ENCODE measurements around the gene ITPR3. TPM values are rescaled to one million over a fixed set of nuclear protein-coding genes. Genes with fewer than 3 reads are reported as not detected.

ITPR3 gene
- polyA plus RNA-seq, 5 donors, result 56.2 to 87.2 (median 77.9) TPM

- DNase-seq, result no peak
Measured at GRCh38 chr6:33684983-33685382, 63.9 kb downstream of the ITPR3 start.

GRCh38 chr6:33685411-33686224 lies 64.5 kb downstream of the ITPR3 start:
- DNase-seq, result no peak

- DNase-seq, result no peak
Measured at GRCh38 chr6:33686225-33686924, 65.3 kb downstream of the ITPR3 start.

- no peak for DNase-seq
Measured at GRCh38 chr6:33686981-33687975, 66.2 kb downstream of the ITPR3 start.

DNA sequence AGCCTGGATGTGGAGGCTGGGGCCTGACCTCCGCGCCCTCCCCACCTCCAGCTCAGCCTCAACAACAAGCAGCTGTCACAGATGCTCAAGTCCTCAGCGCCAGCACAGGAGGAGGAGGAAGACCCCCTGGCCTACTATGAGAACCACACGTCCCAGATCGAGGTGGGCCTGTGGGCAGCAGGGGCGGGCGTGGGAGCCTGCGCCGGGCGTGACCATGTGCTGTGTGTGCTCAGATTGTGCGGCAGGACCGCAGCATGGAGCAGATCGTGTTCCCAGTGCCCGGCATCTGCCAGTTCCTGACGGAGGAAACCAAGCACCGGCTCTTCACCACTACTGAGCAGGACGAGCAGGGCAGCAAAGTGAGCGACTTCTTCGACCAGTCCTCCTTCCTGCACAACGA lies 66.9 kb downstream of the ITPR3 start:
- DNase-seq, result no peak

- DNase-seq, result no peak
Measured at GRCh38 chr6:33688451-33689147, 67.5 kb downstream of the ITPR3 start.

DNA sequence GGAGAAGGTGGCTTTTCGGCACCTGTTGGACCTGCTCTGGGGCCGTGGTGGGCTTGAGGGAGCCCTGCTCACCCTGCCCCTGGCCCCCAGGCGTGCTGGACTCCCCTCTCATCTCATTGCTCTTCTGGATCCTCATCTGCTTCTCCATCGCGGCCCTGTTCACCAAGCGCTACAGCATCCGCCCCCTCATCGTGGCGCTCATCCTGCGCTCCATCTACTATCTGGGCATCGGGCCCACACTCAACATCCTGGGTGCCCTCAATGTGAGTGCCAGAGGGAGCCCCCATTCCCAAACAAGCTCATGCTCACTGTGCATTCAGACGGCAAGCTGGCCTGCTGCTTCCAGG lies 68.0 kb downstream of the ITPR3 start:
- DNase-seq, result no peak

DNA sequence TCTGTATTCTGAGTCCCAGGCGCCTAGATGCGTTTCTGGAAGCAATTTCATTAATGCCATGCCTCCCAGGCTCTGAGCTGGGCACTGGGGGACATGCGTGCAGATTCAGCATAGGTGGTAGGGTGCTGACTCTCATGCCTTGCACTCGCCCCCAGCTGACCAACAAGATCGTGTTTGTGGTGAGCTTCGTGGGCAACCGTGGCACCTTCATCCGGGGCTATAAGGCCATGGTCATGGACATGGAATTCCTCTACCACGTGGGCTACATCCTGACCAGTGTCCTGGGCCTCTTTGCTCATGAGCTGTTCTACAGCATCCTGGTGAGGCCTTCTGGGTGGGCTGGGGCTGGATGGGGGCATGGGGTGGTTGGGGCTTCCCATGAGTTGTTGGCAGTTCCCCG lies 68.8 kb downstream of the ITPR3 start:
- no peak for DNase-seq

GRCh38 chr6:33690766-33691165 lies 69.6 kb downstream of the ITPR3 start:
- no peak for DNase-seq

DNA sequence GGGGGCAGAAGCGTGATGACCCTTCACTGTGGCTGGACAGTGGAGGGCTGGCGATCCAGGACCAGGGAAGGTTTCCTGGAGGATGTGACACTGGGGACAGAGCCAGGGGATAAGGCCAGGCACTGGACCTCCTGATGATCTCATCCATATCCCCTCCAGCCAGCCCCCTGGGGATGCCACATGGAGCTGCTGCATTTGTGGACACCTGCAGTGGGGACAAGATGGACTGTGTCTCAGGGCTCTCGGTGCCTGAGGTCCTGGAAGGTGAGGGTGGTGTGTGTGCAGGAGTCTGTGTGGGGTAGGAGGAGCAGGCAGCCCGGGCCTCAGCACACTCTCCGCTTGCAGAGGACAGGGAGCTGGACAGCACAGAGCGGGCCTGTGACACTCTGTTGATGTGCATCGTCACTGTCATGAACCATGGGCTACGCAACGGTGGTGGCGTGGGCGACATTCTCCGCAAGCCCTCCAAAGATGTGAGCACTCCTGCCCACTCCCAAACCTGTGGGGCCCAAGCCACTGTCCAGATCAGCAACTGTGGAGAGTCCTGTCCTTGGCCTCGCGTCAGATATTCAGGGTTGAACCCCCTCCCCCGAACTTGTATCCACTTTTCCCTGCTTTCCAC lies 70.4 kb downstream of the ITPR3 start:
- no peak for DNase-seq

DNA sequence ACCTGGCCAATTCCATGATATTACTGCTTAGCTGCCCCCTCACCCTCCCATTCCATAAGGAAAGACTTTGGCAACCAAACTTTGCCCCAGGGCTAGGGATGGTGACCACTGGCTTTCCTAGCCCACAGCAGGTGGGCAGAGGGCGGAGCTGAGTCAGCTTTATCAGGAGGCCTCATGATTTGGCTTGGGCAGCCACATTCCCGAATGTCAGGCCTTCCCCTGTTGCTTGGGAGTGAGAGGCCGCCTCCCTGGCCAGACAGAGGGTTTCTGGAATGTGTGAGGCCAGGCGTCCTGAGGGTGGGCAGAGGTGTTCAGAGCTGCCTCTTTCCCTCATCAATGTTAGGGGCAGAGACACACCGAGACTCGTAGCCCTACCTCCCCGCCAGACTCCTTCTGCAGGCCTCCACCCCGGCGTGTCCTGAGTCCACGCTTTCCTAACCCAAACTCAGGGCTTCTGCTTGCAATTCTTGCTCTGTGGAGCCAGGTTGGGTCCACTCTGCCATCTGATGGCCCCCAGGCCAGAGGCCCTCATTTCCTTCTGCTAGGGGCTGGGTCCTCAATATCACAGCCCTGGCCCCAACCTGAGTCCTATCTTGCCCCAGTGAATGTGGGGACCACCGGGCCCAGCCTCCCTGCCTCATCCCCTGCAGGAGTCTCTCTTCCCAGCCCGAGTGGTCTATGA lies 71.1 kb downstream of the ITPR3 start:
- DNase-seq, result no peak

- no peak for DNase-seq
Measured at GRCh38 chr6:33692760-33693158, 71.6 kb downstream of the ITPR3 start.

GRCh38 chr6:33693186-33694105 lies 72.3 kb downstream of the ITPR3 start:
- DNase-seq, result no peak

GRCh38 chr6:33694401-33694931 lies 73.3 kb downstream of the ITPR3 start:
- DNase-seq, result no peak

DNA sequence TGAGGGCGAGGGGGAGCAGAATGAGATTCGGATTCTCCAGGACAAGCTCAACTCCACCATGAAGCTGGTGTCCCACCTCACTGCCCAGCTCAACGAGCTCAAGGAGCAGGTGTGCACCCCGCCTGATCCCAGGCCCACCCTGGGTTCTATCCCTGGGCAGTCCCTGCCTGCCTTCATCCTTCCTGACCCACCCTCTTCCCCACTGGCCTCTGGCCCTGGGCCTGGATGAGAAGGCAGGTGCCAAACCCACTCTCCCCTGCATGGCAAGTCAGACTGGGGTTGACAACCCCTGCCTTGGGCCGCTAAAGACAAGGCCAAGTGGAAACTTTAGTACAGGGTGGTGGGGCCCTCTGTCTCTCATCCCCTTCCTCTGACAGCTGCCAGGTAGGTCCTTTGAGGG lies 73.9 kb downstream of the ITPR3 start:
- DNase-seq, result no peak

GRCh38 chr6:33695451-33695887 lies 74.3 kb downstream of the ITPR3 start:
- DNase-seq, result no peak

- no peak for DNase-seq
Measured at GRCh38 chr6:33696076-33696475, 75.0 kb downstream of the ITPR3 start.

DNA sequence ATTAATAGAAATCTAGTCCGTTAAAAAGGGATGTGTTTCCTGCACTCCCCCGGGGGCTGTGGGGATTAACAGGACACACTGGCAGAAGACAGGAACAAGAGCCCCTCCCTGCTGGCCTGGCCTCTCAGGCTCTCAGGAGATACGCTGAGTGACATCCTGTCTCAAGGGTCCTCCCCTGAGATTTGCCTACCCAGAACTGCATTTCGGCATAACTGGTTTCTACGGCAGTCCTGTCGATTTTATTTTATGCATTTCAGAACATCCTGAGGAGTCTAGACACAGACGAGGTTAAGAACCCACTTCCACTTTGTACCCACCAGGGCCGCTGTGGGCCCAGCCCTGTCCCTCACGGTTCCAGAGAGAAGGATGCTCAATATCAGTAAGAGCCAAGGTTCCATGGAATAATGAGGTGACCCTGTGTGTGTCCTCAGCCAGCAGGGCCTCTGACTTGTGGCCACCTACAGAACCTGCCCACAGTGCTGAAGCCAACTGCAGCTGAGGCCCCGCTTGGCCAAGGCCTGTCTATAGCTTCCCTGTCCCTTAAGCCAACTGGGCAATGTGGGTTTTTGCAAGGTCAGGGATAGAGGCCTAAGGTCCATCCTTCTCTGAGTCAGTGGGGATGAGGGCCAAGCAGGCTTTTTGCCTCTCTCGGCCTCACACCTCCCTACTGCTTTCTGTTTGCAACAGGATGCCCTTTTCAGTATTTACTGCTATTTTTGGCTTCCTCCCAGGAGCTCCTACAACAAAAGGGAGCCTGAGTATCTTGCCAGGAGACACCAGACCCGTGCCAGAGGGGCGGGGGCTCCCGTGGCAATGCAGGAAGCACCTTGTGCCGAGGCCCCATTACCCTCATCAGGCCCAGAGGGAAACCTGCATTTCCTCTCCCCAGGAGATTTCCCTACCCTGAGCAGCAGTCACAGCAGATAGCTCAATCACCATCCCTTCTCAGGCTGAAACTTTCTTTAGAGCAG lies 75.7 kb downstream of the ITPR3 start:
- DNase-seq, result peak in 1 of 2 donors; percentile 45

Data from right lung (tissue), 5 donors.